Body of pancreas (tissue), 4 donors: ENCODE data around the gene SKP1. TPM values are rescaled to one million over a fixed set of nuclear protein-coding genes. Genes with fewer than 3 reads are reported as not detected.

ENCODE experiments used
- ATAC-seq: fragments of 150-250 bp; one replicate; pipeline ENCODE4 v1.9.1; 2016
- DNase-seq, 4 donors: peaks; one replicate each; pipeline ENCODE4 v3.0.0-alpha.2; 2019
- H3K27ac ChIP-seq, 4 donors: fragments of 200-600 bp; sonication (generic); 1 replicate in 3 of 4; 2 replicates in 1 of 4; pipeline versions ENCODE4 v1.5.1 to v1.6.1; 2016 to 2019; ENCODE audit warnings: mild to moderate bottlenecking in 1 of 4, mixed read lengths in 1 of 4, moderate library complexity in 1 of 4
- H3K27me3 ChIP-seq, 2 donors: fragments of 200-600 bp; sonication (generic); one replicate each; pipeline ENCODE4 v1.6.0; 2016; ENCODE audit warnings: mild to moderate bottlenecking in 1 of 2
- H3K36me3 ChIP-seq, 2 donors: fragments of 200-600 bp; sonication (generic); replicated peaks in 1 of 2; 2 replicates each; pipeline ENCODE4 v1.5.1; 2016; ENCODE audit warnings: low read depth in 2 of 2; ENCODE audit not compliant: insufficient read depth in 1 of 2
- H3K4me1 ChIP-seq: fragments of 200-600 bp; sonication (generic); one replicate; pipeline ENCODE4 v1.6.0; 2016
- H3K4me3 ChIP-seq, 2 donors: fragments of 200-600 bp; sonication (generic); 1 replicate in 1 of 2; 2 replicates in 1 of 2; pipeline ENCODE4 v1.5.1; 2016 to 2019
- H3K9me3 ChIP-seq, 3 donors: fragments of 200-600 bp; sonication (generic); 1 replicate in 2 of 3; 2 replicates in 1 of 3; pipeline ENCODE4 v1.5.1; 2016
- CTCF ChIP-seq, 7 experiments: fragments of 450-650 bp in 4 of 7; fragments of 200-600 bp in 3 of 7; sonication (generic) in 3 of 7; IDR thresholded peaks; one replicate each; pipeline ENCODE4 v1.5.1; 2016 to 2019; ENCODE audit warnings: antibody characterized with exemption in 7 of 7
- POLR2A ChIP-seq, 3 donors: fragments of 450-650 bp; IDR thresholded peaks; one replicate each; pipeline ENCODE4 v1.6.1; 2016; ENCODE audit warnings: antibody characterized with exemption in 3 of 3, mild to moderate bottlenecking in 2 of 3
- WGBS, 2 donors: methylation state at CpG; one replicate each; pipeline ENCODE4 v1.1.5; 2017; 5-methylcytosine and 5-hydroxymethylcytosine counted together
- intact Hi-C: fragments of 100-400 bp; cut with DNase I; formaldehyde crosslinking; loops from one replicate; pipeline ENCODE4 v1.15.1; 2023
- total RNA-seq, 2 donors: library from RNA; depleted of rRNA; stranded (reverse); fragments of >200 nt; gene quantifications; one replicate each; pipeline ENCODE4 v1.1.0, GENCODE V29; 2016

Gene SKP1
- total RNA-seq, 2 donors from 2014 or later = 31.6 to 46.8 TPM

DNA sequence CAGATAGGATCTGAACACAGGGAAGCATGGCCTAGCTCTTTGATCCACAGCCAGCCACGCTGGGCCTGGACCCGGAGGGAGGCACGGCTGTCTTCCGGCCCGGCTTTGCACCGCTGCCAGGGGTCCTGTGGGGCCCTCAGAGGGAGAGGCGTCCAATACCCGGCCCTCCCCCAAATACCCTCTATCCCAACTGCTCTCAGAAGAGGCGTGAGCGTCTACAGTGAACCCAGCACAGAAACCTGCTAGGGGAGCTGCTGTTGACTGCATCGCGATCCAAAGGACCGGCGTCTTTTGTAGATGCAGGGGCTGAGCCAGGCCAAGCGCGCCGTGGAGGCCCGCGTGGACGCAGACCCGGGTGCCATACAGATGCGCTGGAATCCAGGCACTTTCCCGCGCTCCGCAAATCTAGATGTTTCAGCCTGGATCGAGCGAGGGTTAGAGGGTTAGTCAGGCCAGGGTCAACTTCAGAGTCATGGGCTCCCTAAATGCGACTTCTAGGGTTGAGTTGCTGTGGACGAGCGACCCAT is 63.3 kb downstream of the SKP1 start:
- H3K9me3 ChIP-seq = no peaks in the 10 kb centered on the region
- peaks cover 22% of the 10 kb centered on the region for H3K4me1 ChIP-seq
- intact Hi-C loops = no loop called here
- DNase-seq = no peak
- no peak overlapping the region for H3K27ac ChIP-seq
- H3K36me3 ChIP-seq = no peaks in the 10 kb centered on the region
- H3K27me3 ChIP-seq = no peaks in the 10 kb centered on the region
- ATAC-seq = no peak
- H3K4me3 ChIP-seq = no peak overlapping the region
- 15 to 45% methylated on average over 4 to 30 of the region's 30 CpGs for WGBS, 2 donors
- no peak for TF ChIP-seq CTCF (IDR thresholded peaks at IDR 0.05)
- TF ChIP-seq POLR2A (IDR thresholded peaks at IDR 0.05) = no peak

DNA sequence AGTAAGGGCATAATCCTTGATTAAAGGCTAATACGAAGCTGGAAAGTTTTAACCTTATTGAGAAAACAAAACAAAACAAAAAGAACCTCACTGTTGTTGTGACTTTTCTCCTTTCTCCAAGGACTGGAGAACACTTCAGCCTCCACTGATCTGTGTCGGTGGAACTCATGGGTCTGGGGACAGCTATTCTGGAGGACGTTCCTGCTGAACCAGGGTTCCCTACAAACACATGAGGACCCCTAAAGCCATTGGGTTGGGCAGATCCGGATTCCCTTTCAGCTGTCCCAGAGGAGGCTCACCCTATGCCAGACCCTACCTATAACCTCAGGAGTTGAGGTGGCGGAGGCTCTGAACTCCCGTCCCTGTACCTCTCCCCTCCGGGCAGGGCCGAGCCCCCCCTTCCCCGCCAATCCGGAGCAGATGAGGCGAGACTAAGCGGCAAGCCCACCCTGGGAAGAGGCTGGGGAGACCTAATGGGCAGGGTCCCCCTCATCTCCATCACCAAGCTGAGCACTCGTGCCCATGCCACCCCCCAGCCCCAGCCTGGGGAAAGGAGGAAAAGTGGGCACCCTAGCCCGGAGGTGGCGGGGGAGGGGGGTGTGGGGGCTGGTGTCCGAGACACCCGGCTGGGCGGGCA is 63.9 kb downstream of the SKP1 start:
- Histone ChIP-seq H3K4me3 (no peak overlapping the region), H3K4me1 (peaks cover 22% of the 10 kb centered on the region), H3K36me3 (no peaks in the 10 kb centered on the region), H3K9me3 (no peaks in the 10 kb centered on the region), H3K27me3 (no peaks in the 10 kb centered on the region), H3K27ac (no peak overlapping the region)
- DNase-seq (no peak), ATAC-seq (no peak)
- intact Hi-C loops = no loop called here
- TF ChIP-seq CTCF (IDR thresholded peaks at IDR 0.05) = no peak
- no peak for TF ChIP-seq POLR2A (IDR thresholded peaks at IDR 0.05)
- 55 to 57% methylated on average over 10 to 18 of the region's 18 CpGs for WGBS, 2 donors

DNA sequence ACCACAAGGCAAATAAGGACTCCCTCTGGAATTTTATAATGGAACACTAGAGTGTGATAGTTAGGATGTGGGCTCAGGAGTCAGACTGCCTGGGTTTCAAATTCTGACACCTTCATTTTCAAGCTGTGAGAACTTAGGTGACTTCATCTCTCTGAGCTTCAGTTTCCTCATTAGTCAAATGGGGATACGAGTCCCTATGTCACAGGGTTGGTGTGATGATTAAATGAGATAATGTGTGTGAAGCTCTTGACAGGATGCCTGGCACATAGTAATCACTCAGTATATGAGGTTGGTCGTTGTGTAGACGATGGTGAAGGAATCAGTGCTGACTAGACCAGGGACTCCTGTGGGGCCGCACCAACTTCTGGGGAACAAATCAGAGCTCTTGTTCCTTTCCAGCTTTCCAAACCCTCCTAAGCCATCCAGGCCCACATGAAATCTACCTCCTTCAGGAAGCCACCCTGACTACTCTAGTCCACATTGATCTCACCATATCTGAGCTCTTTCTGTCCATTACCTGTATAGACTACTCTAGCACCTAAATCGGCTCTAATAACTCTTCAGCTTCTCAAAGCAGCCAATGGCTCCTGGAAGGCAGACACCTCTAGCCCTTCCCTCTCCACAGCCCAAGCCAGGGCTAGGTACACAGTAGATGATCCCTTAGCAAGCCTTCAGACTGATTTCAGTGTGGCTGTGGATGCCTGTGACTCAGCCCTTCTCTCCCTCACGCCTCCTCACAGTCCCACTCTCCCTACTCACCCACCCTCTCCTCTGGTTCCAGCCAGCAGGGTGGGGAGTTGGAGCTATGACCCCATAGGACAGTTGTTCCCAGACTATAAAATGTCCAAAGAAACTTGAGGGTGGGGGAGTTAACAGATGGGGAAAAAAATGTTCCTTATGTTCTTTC is 64.8 kb downstream of the SKP1 start:
- intact Hi-C loops = no loop called here
- ATAC-seq (no peak), DNase-seq (no peak)
- TF ChIP-seq CTCF (IDR thresholded peaks at IDR 0.05) (no peak), POLR2A (IDR thresholded peaks at IDR 0.05) (no peak)
- WGBS, 2 donors = 77 to 79% methylated on average over 6 of the region's 6 CpGs
- Histone ChIP-seq H3K27ac (no peak overlapping the region), H3K27me3 (no peaks in the 10 kb centered on the region), H3K36me3 (no peaks in the 10 kb centered on the region), H3K4me1 (peaks cover 22% of the 10 kb centered on the region), H3K4me3 (no peak overlapping the region), H3K9me3 (no peaks in the 10 kb centered on the region)

DNA sequence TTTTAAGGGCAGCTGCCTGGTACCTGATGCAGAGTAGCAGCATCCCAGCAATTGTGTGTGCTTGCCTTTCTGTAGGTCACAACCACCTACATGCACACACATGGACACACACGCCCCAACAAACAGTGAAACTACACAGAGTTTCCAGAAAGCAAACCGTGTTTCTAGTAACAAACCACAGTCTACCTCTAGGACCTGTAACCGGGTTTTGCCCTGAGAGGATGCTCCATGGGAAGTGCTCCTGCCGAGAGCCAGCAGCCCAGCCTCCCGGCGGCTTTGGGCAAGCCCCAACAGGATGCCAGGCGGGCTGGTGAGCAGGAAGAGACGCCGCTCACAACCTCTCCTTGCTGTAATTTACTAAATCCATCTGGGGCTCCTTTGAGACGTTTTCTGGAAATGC is 66.4 kb downstream of the SKP1 start:
- intact Hi-C loops = no loop called here
- H3K36me3 ChIP-seq = no peaks in the 10 kb centered on the region
- peaks cover 13% of the 10 kb centered on the region for H3K4me1 ChIP-seq
- no peaks in the 10 kb centered on the region for H3K9me3 ChIP-seq
- no peaks in the 10 kb centered on the region for H3K27me3 ChIP-seq
- ATAC-seq (no peak), DNase-seq (no peak)
- TF ChIP-seq POLR2A (IDR thresholded peaks at IDR 0.05) (no peak), CTCF (IDR thresholded peaks at IDR 0.05) (no peak)
- H3K4me3 ChIP-seq = no peak overlapping the region
- no peak overlapping the region for H3K27ac ChIP-seq
- 68 to 73% methylated on average over 10 of the region's 10 CpGs for WGBS, 2 donors
